H1 (cell line): Measurements from ENCODE around the gene STX2. TPM values are rescaled to one million over a fixed set of nuclear protein-coding genes. Genes with fewer than 3 reads are reported as not detected.

Experiments used
- CTCF ChIA-PET: fragments of 300-600 bp; sonication (Branson Sonifier 250); formaldehyde crosslinking; loops from one replicate; lab custom pipeline; 2021; ENCODE audit not compliant: partially characterized antibody; lab: Charles Lee
- POLR2A ChIA-PET: fragments of 300-600 bp; sonication (Branson Sonifier 250); formaldehyde crosslinking; loops from one replicate; lab custom pipeline; 2021; ENCODE audit warnings: inconsistent platforms; ENCODE audit not compliant: partially characterized antibody; lab: Charles Lee
- DNase-seq, 2 experiments: peaks; one replicate each; pipeline versions ENCODE4 v3.0.0 to v3.0.0-alpha.2; 2010 to 2022; ENCODE audit warnings: low spot score in 2 of 2, low read depth in 1 of 2, mixed read lengths in 1 of 2
- FAIRE-seq: peaks from 2 replicates; lab custom pipeline; 2011; peaks lifted over from hg19 to GRCh38; lab: Jason Lieb, UNC
- H2AFZ ChIP-seq: 2 replicates; pipeline ENCODE4 v1.8.1; 2012; ENCODE audit warnings: low read length, inconsistent platforms
- H2AK5ac ChIP-seq: 2 replicates; pipeline ENCODE4 v1.6.1; 2013; ENCODE audit warnings: low read depth, low read length
- H2BK120ac ChIP-seq: replicated peaks from 2 replicates; pipeline ENCODE3; 2013; ENCODE audit warnings: low read depth, low read length, inconsistent platforms
- H2BK12ac ChIP-seq: 2 replicates; pipeline ENCODE4 v1.6.1; 2013; ENCODE audit warnings: low read depth, low read length
- H2BK15ac ChIP-seq: 2 replicates; pipeline ENCODE4 v1.6.1; 2013; ENCODE audit warnings: low read length
- H2BK20ac ChIP-seq: 2 replicates; pipeline ENCODE4 v1.6.1; 2013; ENCODE audit warnings: low read length
- H2BK5ac ChIP-seq: 2 replicates; pipeline ENCODE4 v1.6.1; 2013; ENCODE audit warnings: low read depth, low read length
- H3K14ac ChIP-seq: 2 replicates; pipeline ENCODE4 v1.6.1; 2013; ENCODE audit warnings: inconsistent platforms; ENCODE audit not compliant: insufficient read length
- H3K18ac ChIP-seq: 2 replicates; pipeline ENCODE4 v1.6.1; 2013; ENCODE audit warnings: low read length; ENCODE audit errors: extremely low read depth
- H3K23ac ChIP-seq: 2 replicates; pipeline ENCODE4 v1.6.1; 2013; ENCODE audit warnings: inconsistent platforms; ENCODE audit not compliant: insufficient read length
- H3K23me2 ChIP-seq: 2 replicates; pipeline ENCODE4 v1.6.1; 2013; ENCODE audit warnings: low read depth, low read length
- H3K27ac ChIP-seq: 2 replicates; pipeline ENCODE4 v1.6.1; 2011; ENCODE audit warnings: low read depth, low read length, inconsistent platforms
- H3K27me3 ChIP-seq, 4 experiments: replicated peaks in 1 of 4; 1 replicate in 1 of 4; 2 replicates in 3 of 4; pipeline versions ENCODE4 v1.6.1 to v1.8.1; 2011 to 2013; ENCODE audit warnings: low read length in 3 of 4, mild to moderate bottlenecking in 3 of 4, inconsistent platforms in 2 of 4, mixed read lengths in 2 of 4, moderate library complexity in 1 of 4; ENCODE audit not compliant: control insufficient read depth in 3 of 4, insufficient read depth in 3 of 4; ENCODE audit errors: extremely low read depth in 1 of 4
- H3K36me3 ChIP-seq, 4 experiments: 2 replicates each; pipeline versions ENCODE4 v1.6.1 to v1.8.1; 2011 to 2013; ENCODE audit warnings: mild to moderate bottlenecking in 4 of 4, low read length in 3 of 4, moderate library complexity in 2 of 4, control low read depth in 1 of 4, inconsistent platforms in 1 of 4; ENCODE audit not compliant: insufficient read depth in 4 of 4, control insufficient read depth in 2 of 4
- H3K4ac ChIP-seq: replicated peaks from 2 replicates; pipeline ENCODE3; 2013; ENCODE audit warnings: low read length, low read depth, mixed read lengths, inconsistent platforms; ENCODE audit not compliant: insufficient read length
- H3K4me1 ChIP-seq, 4 experiments: replicated peaks in 1 of 4; 1 replicate in 1 of 4; 2 replicates in 3 of 4; pipeline versions ENCODE4 v1.6.1 to v1.8.1; 2011 to 2013; ENCODE audit warnings: low read length in 3 of 4, inconsistent platforms in 2 of 4, mixed read lengths in 1 of 4; ENCODE audit not compliant: insufficient read depth in 4 of 4, control insufficient read depth in 3 of 4
- H3K4me2 ChIP-seq, 2 experiments: 2 replicates each; pipeline versions ENCODE4 v1.6.1 to v1.8.1; 2011 to 2013; ENCODE audit warnings: low read depth in 2 of 2, low read length in 2 of 2, control low read depth in 1 of 2, inconsistent platforms in 1 of 2, mild to moderate bottlenecking in 1 of 2; ENCODE audit not compliant: insufficient read depth in 1 of 2
- H3K4me3 ChIP-seq, 4 experiments: fragments of 200-600, 300-600 bp in 1 of 4; sonication (generic), shearing (Covaris generic), sonication (Bioruptor Twin) in 1 of 4; 2 replicates each; pipeline versions ENCODE4 v1.5.1 to v1.8.1; 2011 to 2016; ENCODE audit warnings: low read length in 4 of 4, low read depth in 3 of 4, control low read depth in 2 of 4, inconsistent platforms in 2 of 4, mild to moderate bottlenecking in 2 of 4, mixed read lengths in 1 of 4, moderate library complexity in 1 of 4; ENCODE audit not compliant: insufficient read depth in 2 of 4; ENCODE audit errors: extremely low read depth in 1 of 4
- H3K56ac ChIP-seq: replicated peaks from 2 replicates; pipeline ENCODE3; 2013; ENCODE audit warnings: low read depth, mild to moderate bottlenecking, mixed read lengths, low read length, inconsistent platforms; ENCODE audit not compliant: insufficient read length
- H3K79me1 ChIP-seq: 2 replicates; pipeline ENCODE4 v1.6.1; 2013; ENCODE audit warnings: low read depth, low read length, control low read depth
- H3K79me2 ChIP-seq, 2 experiments: 2 replicates each; pipeline versions ENCODE4 v1.6.1 to v1.8.1; 2012 to 2013; ENCODE audit warnings: low read length in 2 of 2, mild to moderate bottlenecking in 2 of 2, inconsistent platforms in 1 of 2; ENCODE audit not compliant: insufficient read depth in 2 of 2, control insufficient read depth in 1 of 2
- H3K9ac ChIP-seq, 4 experiments: replicated peaks in 1 of 4; 1 replicate in 1 of 4; 2 replicates in 3 of 4; pipeline versions ENCODE4 v1.6.1 to v1.8.1; 2011 to 2013; ENCODE audit warnings: low read depth in 3 of 4, low read length in 3 of 4, control low read depth in 2 of 4, mild to moderate bottlenecking in 2 of 4, moderate library complexity in 2 of 4, inconsistent platforms in 1 of 4; ENCODE audit errors: extremely low read depth in 1 of 4
- H3K9me3 ChIP-seq, 2 experiments: 2 replicates each; pipeline versions ENCODE4 v1.6.1 to v1.8.1; 2012 to 2013; ENCODE audit warnings: mild to moderate bottlenecking in 2 of 2, moderate library complexity in 2 of 2, control low read depth in 1 of 2, inconsistent platforms in 1 of 2, low read depth in 1 of 2, low read length in 1 of 2, mixed read lengths in 1 of 2; ENCODE audit not compliant: insufficient read depth in 2 of 2
- H4K20me1 ChIP-seq, 2 experiments: replicated peaks in 1 of 2; 2 replicates each; pipeline versions ENCODE3 to v1.8.1; 2011 to 2013; ENCODE audit warnings: inconsistent platforms in 2 of 2, low read length in 2 of 2, mild to moderate bottlenecking in 1 of 2; ENCODE audit not compliant: insufficient read depth in 2 of 2, control insufficient read depth in 1 of 2
- H4K5ac ChIP-seq: 2 replicates; pipeline ENCODE4 v1.6.1; 2013; ENCODE audit warnings: low read length, low read depth, mixed read lengths, inconsistent platforms; ENCODE audit not compliant: insufficient read length
- H4K8ac ChIP-seq: 2 replicates; pipeline ENCODE4 v1.8.0; 2013; ENCODE audit warnings: mild to moderate bottlenecking, moderate library complexity, low read length, inconsistent platforms; ENCODE audit not compliant: insufficient read depth; ENCODE audit errors: extremely low read depth
- H4K91ac ChIP-seq: replicated peaks from 2 replicates; pipeline ENCODE3; 2013; ENCODE audit warnings: low read length, mixed read lengths, inconsistent platforms; ENCODE audit not compliant: insufficient read length
- GABPA ChIP-seq: IDR thresholded peaks from 2 replicates; pipeline ENCODE4 v1.6.1; 2011; ENCODE audit warnings: mild to moderate bottlenecking, low read length, moderate library complexity, borderline replicate concordance; ENCODE audit not compliant: insufficient read depth
- NRF1 ChIP-seq: IDR thresholded peaks from 2 replicates; pipeline ENCODE4 v1.6.1; 2011; ENCODE audit warnings: mild to moderate bottlenecking, low read depth, low read length, improper control_type of control experiment
- RAD21 ChIP-seq, 2 experiments: IDR thresholded peaks in 1 of 2; conservative IDR thresholded peaks in 1 of 2; 2 replicates each; pipeline ENCODE4 v1.6.1; 2011; ENCODE audit warnings: low read depth in 2 of 2, low read length in 2 of 2, improper control_type of control experiment in 1 of 2, inconsistent platforms in 1 of 2, mild to moderate bottlenecking in 1 of 2, moderate library complexity in 1 of 2
- WGBS, 2 experiments: shearing (Covaris generic) in 1 of 2; methylation state at CpG; one replicate each; pipeline versions ENCODE4 v1.1.6 to v1.1.7; 2013 to 2015; ENCODE audit warnings: low lambda C conversion rate in 2 of 2, mixed read lengths in 2 of 2, inconsistent platforms in 1 of 2, low coverage in 1 of 2, missing lambda C conversion rate in 1 of 2; ENCODE audit not compliant: insufficient replicate concordance in 2 of 2, insufficient coverage in 1 of 2, insufficient read length in 1 of 2; ENCODE audit errors: extremely low coverage in 1 of 2, missing lambda C conversion rate in 1 of 2; 5-methylcytosine and 5-hydroxymethylcytosine counted together
- polyA plus RNA-seq, 7 experiments: library from polyadenylated mRNA; depleted of rRNA in 3 of 7; stranded (reverse) in 5 of 7; unstranded in 2 of 7; fragments of >200 nt in 5 of 7; fragments of 200-250 nt in 2 of 7; gene quantifications; 1 replicate in 5 of 7; 2 replicates in 1 of 7; 4 replicates in 1 of 7; pipeline versions ENCODE4 v1.2.1 to v1.2.3, GENCODE V29; 2011 to 2013; ENCODE audit warnings: missing spikeins in 2 of 7, mixed read lengths in 2 of 7
- total RNA-seq: library from RNA; stranded (reverse); fragmentation: NEBNext Ultra II Directional; extraction: Animal tissue kit (Norgen Biotek cat#: 25700); gene quantifications from 2 replicates; pipeline ENCODE4 v1.2.1, GENCODE V29; 2021
- TF ChIP-seq, protein P1 (sequence below), 3 experiments: IDR thresholded peaks; 1 replicate in 2 of 3; 2 replicates in 1 of 3; pipeline versions ENCODE4 v1.5.1 to v1.6.1; 2011; ENCODE audit warnings: low read length in 3 of 3, mild to moderate bottlenecking in 3 of 3, inconsistent platforms in 2 of 3, low read depth in 1 of 3, moderate library complexity in 1 of 3; ENCODE audit not compliant: insufficient read depth in 1 of 3; ENCODE audit errors: control extremely low read depth in 1 of 3

The STX2 gene
- total and polyA plus RNA-seq, 2 of the 8 experiments (the other 6 are each of a cell fraction or from before 2014, with no cell fraction given), result 20.0 to 26.3 TPM

DNA sequence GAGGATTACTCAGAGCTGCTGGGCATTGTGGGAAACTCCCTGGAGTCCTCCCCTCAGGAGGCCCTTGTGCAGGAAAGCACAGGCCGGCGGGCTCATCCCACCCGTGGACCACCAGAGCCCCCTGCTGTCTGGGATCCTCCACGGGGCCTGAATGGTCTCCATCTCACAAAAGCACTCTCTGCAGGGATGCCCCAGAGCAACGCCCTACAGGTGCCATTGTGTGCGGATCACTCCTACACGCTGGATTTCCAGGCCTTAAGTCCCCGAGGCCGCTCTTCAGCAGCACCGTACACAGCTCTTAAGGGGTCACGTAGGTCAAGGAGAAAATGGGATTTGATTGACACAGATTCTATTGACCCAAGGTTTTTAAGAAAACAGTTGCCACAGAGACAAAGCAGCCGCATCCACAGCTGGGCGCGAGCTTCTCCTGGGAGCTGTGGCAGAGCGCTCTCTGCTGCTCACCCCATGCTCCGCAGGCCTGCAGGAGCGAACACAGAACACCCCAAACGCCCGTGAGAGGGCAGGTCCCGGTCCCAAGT lies 86.3 kb downstream of the STX2 start:
- no peak overlapping the region for H3K18ac ChIP-seq
- H3K27me3 ChIP-seq, result no peaks in the 10 kb centered on the region
- no peaks in the 10 kb centered on the region for H3K79me1 ChIP-seq
- no peaks in the 10 kb centered on the region for H3K9me3 ChIP-seq
- no peak overlapping the region for H3K4me3 ChIP-seq
- no peak overlapping the region for H3K4me2 ChIP-seq
- H4K5ac ChIP-seq, result no peak overlapping the region
- no peak overlapping the region for H3K27ac ChIP-seq
- H3K36me3 ChIP-seq, result no peaks in the 10 kb centered on the region
- H2BK5ac ChIP-seq, result no peak overlapping the region
- H4K8ac ChIP-seq, result no peak overlapping the region
- FAIRE-seq, result no peak
- no peak overlapping the region for H3K23ac ChIP-seq
- H4K91ac ChIP-seq, result no peak overlapping the region
- H2AK5ac ChIP-seq, result no peak overlapping the region
- ChIA-PET POLR2A (interaction anchor here (0.7 to 1.2 kb wide), 2 partner anchors 117 to 351 kb away, joined by 4 to 5 read pairs; no protein-coding TSS in a partner anchor), CTCF (interaction anchor here (0.6 to 3.3 kb wide), 30 partner anchors 8 to 729 kb away, joined by 3 to 15 read pairs (median 3); no protein-coding TSS in a partner anchor)
- H3K9ac ChIP-seq, result no peak overlapping the region
- no peak overlapping the region for H3K56ac ChIP-seq
- no peak overlapping the region for H2BK120ac ChIP-seq
- H4K20me1 ChIP-seq, result no peaks in the 10 kb centered on the region
- H2AFZ ChIP-seq, result no peak overlapping the region
- WGBS, 2 experiments, result 76% methylated on average over 20 of the region's 20 CpGs; no CpG with 5 or more reads in 1 of the 2 experiments
- no peaks in the 10 kb centered on the region; a peak in 1 of 7 replicates for H3K4me1 ChIP-seq
- no peak overlapping the region for H2BK12ac ChIP-seq
- H3K14ac ChIP-seq, result no peak overlapping the region
- peak; percentile 22; the same call in 1 of the 2 replicates for TF ChIP-seq GABPA
- TF ChIP-seq RAD21 (IDR thresholded peaks at IDR 0.05 in 1 of 2, conservative IDR thresholded peaks at IDR 0.05 in 1 of 2; ENCODE audit: low read depth in 2 of 2, low read length in 2 of 2), result peak; percentile 83 to 85
- TF ChIP-seq NRF1, result no peak
- TF ChIP-seq, protein P1, sequence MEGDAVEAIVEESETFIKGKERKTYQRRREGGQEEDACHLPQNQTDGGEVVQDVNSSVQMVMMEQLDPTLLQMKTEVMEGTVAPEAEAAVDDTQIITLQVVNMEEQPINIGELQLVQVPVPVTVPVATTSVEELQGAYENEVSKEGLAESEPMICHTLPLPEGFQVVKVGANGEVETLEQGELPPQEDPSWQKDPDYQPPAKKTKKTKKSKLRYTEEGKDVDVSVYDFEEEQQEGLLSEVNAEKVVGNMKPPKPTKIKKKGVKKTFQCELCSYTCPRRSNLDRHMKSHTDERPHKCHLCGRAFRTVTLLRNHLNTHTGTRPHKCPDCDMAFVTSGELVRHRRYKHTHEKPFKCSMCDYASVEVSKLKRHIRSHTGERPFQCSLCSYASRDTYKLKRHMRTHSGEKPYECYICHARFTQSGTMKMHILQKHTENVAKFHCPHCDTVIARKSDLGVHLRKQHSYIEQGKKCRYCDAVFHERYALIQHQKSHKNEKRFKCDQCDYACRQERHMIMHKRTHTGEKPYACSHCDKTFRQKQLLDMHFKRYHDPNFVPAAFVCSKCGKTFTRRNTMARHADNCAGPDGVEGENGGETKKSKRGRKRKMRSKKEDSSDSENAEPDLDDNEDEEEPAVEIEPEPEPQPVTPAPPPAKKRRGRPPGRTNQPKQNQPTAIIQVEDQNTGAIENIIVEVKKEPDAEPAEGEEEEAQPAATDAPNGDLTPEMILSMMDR (IDR thresholded peaks at IDR 0.05; ENCODE audit: control extremely low read depth in 1 of 3, insufficient read depth in 1 of 3, low read depth in 1 of 3, low read length in 3 of 3), result peak; percentile 64 to 71 (median 70)
- DNase-seq, result peak in 1 of 2 experiments; percentile 70
- no peaks in the 10 kb centered on the region for H3K79me2 ChIP-seq
- no peak overlapping the region for H2BK15ac ChIP-seq
- H2BK20ac ChIP-seq, result no peak overlapping the region
- H3K23me2 ChIP-seq, result no peaks in the 10 kb centered on the region
- no peak overlapping the region for H3K4ac ChIP-seq
